HCT116 (cell line): ENCODE results near the gene TRPM3. TPM values are rescaled to one million over a fixed set of nuclear protein-coding genes. Genes with fewer than 3 reads are reported as not detected.

Experiments
- ATAC-seq: fragments of 200-7000 bp; cut with Tn5 transposase; 2 replicates; pipeline ENCODE4 v1.9.1; 2020; ENCODE audit warnings: mild to moderate bottlenecking, moderate library complexity
- BruUV-seq: library from RNA; stranded (reverse); fragments of 400-500 nt; replicated peaks from 2 replicates; lab custom pipeline; 2021; lab: Mats Ljungman, UMichigan
- CTCF ChIA-PET: fragments of 300-600 bp; sonication (Branson Sonifier 250); formaldehyde crosslinking; loops from one replicate; lab custom pipeline; 2021; ENCODE audit warnings: antibody characterized with exemption; lab: Charles Lee
- POLR2A ChIA-PET: fragments of 300-600, 350-600 bp; sonication (Branson Sonifier 250); formaldehyde crosslinking; loops from one replicate; lab custom pipeline; 2021; ENCODE audit warnings: antibody characterized with exemption; lab: Charles Lee
- RAD21 ChIA-PET, 2 experiments: fragments of 300-600 bp; sonication (Branson Sonifier 250); formaldehyde crosslinking; loops; one replicate each; lab custom pipeline; 2023; ENCODE audit warnings: low total read pairs in 2 of 2; ENCODE audit not compliant: uncharacterized antibody in 2 of 2, unreplicated experiment in 2 of 2, low non-redundant PET in 1 of 2; lab: Charles Lee
- DNase-seq: peaks from one replicate; pipeline ENCODE4 v3.0.0-alpha.2; 2010; ENCODE audit warnings: low read depth, low spot score
- H2AFZ ChIP-seq: fragments of 200-600 bp; shearing (Covaris generic), sonication (generic); 2 replicates; pipeline ENCODE4 v1.6.1; 2017; ENCODE audit warnings: low read depth, mixed run types, mixed read lengths, antibody characterized with exemption, low read length; ENCODE audit not compliant: poor library complexity, severe bottlenecking
- H3K27ac ChIP-seq: 2 replicates; pipeline ENCODE4 v1.5.1; 2012; ENCODE audit warnings: low read depth, low read length
- H3K27me3 ChIP-seq: fragments of 200-600 bp; sonication (generic); 2 replicates; pipeline ENCODE4 v1.6.1; 2016; ENCODE audit warnings: mixed run types, low read length, mixed read lengths; ENCODE audit not compliant: insufficient read depth
- H3K36me3 ChIP-seq, 2 experiments: fragments of 200-500 bp in 1 of 2; fragments of 200-600 bp in 1 of 2; sonication (Bioruptor generic) in 1 of 2; sonication (generic) in 1 of 2; 2 replicates each; pipeline versions ENCODE4 v1.5.1 to v1.6.1; 2014 to 2016; ENCODE audit warnings: low read length in 2 of 2, inconsistent platforms in 1 of 2, mixed read lengths in 1 of 2, mixed run types in 1 of 2; ENCODE audit not compliant: insufficient read depth in 2 of 2, control insufficient read depth in 1 of 2
- H3K4me1 ChIP-seq, 2 experiments: fragments of 200-600 bp in 1 of 2; sonication (generic) in 1 of 2; 2 replicates each; pipeline versions ENCODE4 v1.5.1 to v1.6.1; 2012 to 2017; ENCODE audit warnings: low read length in 2 of 2, inconsistent platforms in 1 of 2, mild to moderate bottlenecking in 1 of 2, mixed read lengths in 1 of 2, mixed run types in 1 of 2, moderate library complexity in 1 of 2; ENCODE audit not compliant: insufficient read depth in 2 of 2, control insufficient read depth in 1 of 2
- H3K4me2 ChIP-seq: fragments of 200-600 bp; sonication (generic); 2 replicates; pipeline ENCODE4 v1.6.1; 2017; ENCODE audit warnings: mixed run types, low read length, mixed read lengths
- H3K4me3 ChIP-seq, 2 experiments: fragments of 200-600 bp in 1 of 2; sonication (generic) in 1 of 2; replicated peaks in 1 of 2; 2 replicates each; pipeline ENCODE4 v1.5.1; 2011 to 2016; ENCODE audit warnings: low read length in 2 of 2, control low read depth in 1 of 2, low read depth in 1 of 2, mild to moderate bottlenecking in 1 of 2, mixed read lengths in 1 of 2, mixed run types in 1 of 2
- H3K79me2 ChIP-seq: fragments of 200-600 bp; sonication (generic); 2 replicates; pipeline ENCODE4 v1.6.1; 2017; ENCODE audit warnings: mild to moderate bottlenecking, mixed run types, low read length, moderate library complexity, mixed read lengths; ENCODE audit not compliant: insufficient read depth
- H3K9ac ChIP-seq: fragments of 200-600 bp; sonication (generic); 2 replicates; pipeline ENCODE4 v1.6.1; 2016; ENCODE audit warnings: low read length, mixed read lengths
- H3K9me2 ChIP-seq: fragments of 200-600 bp; sonication (generic), shearing (Covaris generic); 2 replicates; pipeline ENCODE4 v1.6.1; 2017; ENCODE audit warnings: mixed run types, mild to moderate bottlenecking, moderate library complexity; ENCODE audit not compliant: insufficient read depth
- H3K9me3 ChIP-seq, 2 experiments: fragments of 200-500 bp in 1 of 2; fragments of 200-600 bp in 1 of 2; sonication (Bioruptor generic) in 1 of 2; sonication (generic) in 1 of 2; 2 replicates each; pipeline ENCODE4 v1.6.1; 2014 to 2017; ENCODE audit warnings: low read length in 2 of 2, mixed read lengths in 2 of 2, inconsistent platforms in 1 of 2, low read depth in 1 of 2, mild to moderate bottlenecking in 1 of 2, mixed run types in 1 of 2, moderate library complexity in 1 of 2; ENCODE audit not compliant: control insufficient read depth in 1 of 2, insufficient read depth in 1 of 2
- H4K20me1 ChIP-seq: fragments of 200-600 bp; sonication (generic), shearing (Covaris generic); 2 replicates; pipeline ENCODE4 v1.6.1; 2017; ENCODE audit warnings: mixed run types, mild to moderate bottlenecking, moderate library complexity; ENCODE audit not compliant: insufficient read depth
- CBX3 ChIP-seq: IDR thresholded peaks from 2 replicates; pipeline ENCODE4 v1.6.1; 2012; ENCODE audit warnings: low read depth
- ELF1 ChIP-seq: IDR thresholded peaks from 2 replicates; pipeline ENCODE4 v1.6.1; 2012; ENCODE audit warnings: low read depth, borderline replicate concordance
- EZH2 ChIP-seq: fragments of 200-600 bp; sonication (generic); IDR thresholded peaks from 2 replicates; pipeline ENCODE4 v1.6.1; 2017; ENCODE audit warnings: antibody characterized with exemption, mixed run types
- EZH2phosphoT487 ChIP-seq: fragments of 200-600 bp; IDR thresholded peaks from 2 replicates; pipeline ENCODE4 v1.6.1; 2018; ENCODE audit warnings: antibody characterized with exemption, borderline replicate concordance
- FOSL1 ChIP-seq: IDR thresholded peaks from 2 replicates; pipeline ENCODE4 v1.6.1; 2012; ENCODE audit warnings: low read depth
- JUND ChIP-seq: IDR thresholded peaks from 2 replicates; pipeline ENCODE4 v1.6.1; 2012
- POLR2A ChIP-seq: IDR thresholded peaks from 2 replicates; pipeline ENCODE4 v1.7.0; 2011; ENCODE audit warnings: borderline replicate concordance; ENCODE audit not compliant: insufficient read depth, insufficient read length; ENCODE audit errors: extremely low read depth
- POLR2AphosphoS5 ChIP-seq: IDR thresholded peaks from 2 replicates; pipeline ENCODE4 v1.6.1; 2011; ENCODE audit warnings: mild to moderate bottlenecking, low read depth, low read length, moderate library complexity
- REST ChIP-seq: IDR thresholded peaks from 2 replicates; pipeline ENCODE4 v1.6.1; 2012; ENCODE audit warnings: low read depth
- SIN3A ChIP-seq: IDR thresholded peaks from 2 replicates; pipeline ENCODE4 v1.6.1; 2012; ENCODE audit warnings: low read depth
- SRF ChIP-seq: IDR thresholded peaks from 2 replicates; pipeline ENCODE4 v1.6.1; 2012; ENCODE audit warnings: low read depth
- TCF7L2 ChIP-seq: IDR thresholded peaks from 2 replicates; pipeline ENCODE4 v1.7.0; 2011; ENCODE audit warnings: borderline replicate concordance, inconsistent platforms; ENCODE audit not compliant: insufficient read depth, insufficient read length; ENCODE audit errors: extremely low read depth
- ZFX ChIP-seq: fragments of 450-650 bp; IDR thresholded peaks from 2 replicates; pipeline ENCODE4 v1.6.1; 2017
- intact Hi-C: fragments of 100-400 bp; cut with micrococcal nuclease; formaldehyde crosslinking; loops from 2 replicates; pipeline ENCODE4 v1.10.0; 2022
- total RNA-seq: library from RNA; stranded (reverse); gene quantifications from one replicate; pipeline ENCODE4 v1.2.1, GENCODE V29; 2021; ENCODE audit not compliant: unreplicated experiment

TRPM3 gene
- total RNA-seq, 1 experiment from 2014 or later = not detected

GRCh38 chr9:70569070-70569772 lies 552.2 kb downstream of the TRPM3 start:
- H3K4me2 ChIP-seq = no peak overlapping the region
- no peak for TF ChIP-seq POLR2A
- TF ChIP-seq SIN3A = no peak
- no peak for TF ChIP-seq ELF1
- TF ChIP-seq CBX3 = no peak
- no peak for TF ChIP-seq POLR2AphosphoS5
- TF ChIP-seq EZH2phosphoT487 = no peak
- no peak for TF ChIP-seq REST
- TF ChIP-seq SRF = no peak
- TF ChIP-seq EZH2 = no peak
- no peak for TF ChIP-seq TCF7L2
- TF ChIP-seq FOSL1 = no peak
- TF ChIP-seq JUND = no peak
- no peak for TF ChIP-seq ZFX
- TF ChIP-seq, all 23 proteins: peak for 0
- Histone ChIP-seq H3K27ac (no peak overlapping the region), H4K20me1 (no peaks in the 10 kb centered on the region), H3K9me3 (no peaks in the 10 kb centered on the region), H3K4me3 (no peak overlapping the region), H3K36me3 (no peaks in the 10 kb centered on the region), H3K27me3 (no peaks in the 10 kb centered on the region), H2AFZ (no peak overlapping the region), H3K9me2 (no peaks in the 10 kb centered on the region), H3K4me1 (no peaks in the 10 kb centered on the region), H3K9ac (no peak overlapping the region), H3K79me2 (no peaks in the 10 kb centered on the region)
- intact Hi-C loops = no loop called here
- ATAC-seq (no peak), DNase-seq (no peak)
- CTCF ChIA-PET = interaction anchor here (0.7 kb wide), 1 partner anchor 35 kb away, joined by 3 read pairs; no protein-coding TSS in a partner anchor
- POLR2A ChIA-PET = no interaction called here
- RAD21 ChIA-PET = no interaction called here
- BruUV-seq = no TSS peak
